GM21447 (cell line): ENCODE measurements around the gene NR1D1.
"Not testable (repeated sequence)": the region's sequence is repeated elsewhere in the genome, so short reads cannot be mapped to it uniquely, and the experiment has no call there.

ENCODE experiments used
- ATAC-seq: cut with Tn5 transposase; IDR thresholded peaks from one replicate; pipeline ENCODE4 v1.9.1; 2021; ENCODE audit not compliant: unreplicated experiment

NR1D1 gene

DNA sequence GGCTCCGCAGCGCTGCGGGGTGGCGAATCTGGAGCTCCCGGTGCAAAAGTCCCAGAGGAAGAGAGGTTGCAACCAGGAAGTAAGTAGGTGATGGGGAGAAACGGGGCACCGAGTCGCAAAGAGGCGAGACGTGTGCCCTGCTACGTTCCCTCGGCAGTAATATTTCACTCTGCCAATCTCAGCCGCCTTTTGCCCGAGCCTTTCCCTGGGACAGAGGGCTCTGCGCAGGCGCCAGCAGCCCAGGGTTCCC, at the start of gene NR1D1:
Gene NR1D1 (minus strand): TSS at position 171 of the 250 bp plus-strand sequence. CDS start 495 bp downstream, outside the sequence.
- ATAC-seq = no peak

DNA sequence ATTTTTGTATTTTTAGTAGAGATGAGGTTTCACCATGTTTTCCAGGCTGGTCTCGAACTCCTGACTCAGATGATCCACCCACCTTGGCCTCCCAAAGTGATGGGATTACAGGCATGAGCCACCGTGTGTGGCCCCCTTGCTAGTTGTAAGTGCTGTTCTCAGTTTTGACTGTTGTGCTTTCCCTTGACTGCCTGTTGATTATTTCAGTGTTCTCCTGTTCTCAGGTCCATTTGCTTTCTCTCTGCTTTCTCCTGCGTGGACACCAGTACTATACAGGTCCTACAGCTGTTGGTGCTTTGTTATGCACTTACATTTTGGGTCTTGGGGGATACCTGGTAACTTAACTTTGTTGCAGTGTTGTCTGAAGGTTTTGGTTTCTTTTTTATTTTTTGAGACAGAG, 48.1 kb upstream of the NR1D1 start:
- no peak for ATAC-seq

DNA sequence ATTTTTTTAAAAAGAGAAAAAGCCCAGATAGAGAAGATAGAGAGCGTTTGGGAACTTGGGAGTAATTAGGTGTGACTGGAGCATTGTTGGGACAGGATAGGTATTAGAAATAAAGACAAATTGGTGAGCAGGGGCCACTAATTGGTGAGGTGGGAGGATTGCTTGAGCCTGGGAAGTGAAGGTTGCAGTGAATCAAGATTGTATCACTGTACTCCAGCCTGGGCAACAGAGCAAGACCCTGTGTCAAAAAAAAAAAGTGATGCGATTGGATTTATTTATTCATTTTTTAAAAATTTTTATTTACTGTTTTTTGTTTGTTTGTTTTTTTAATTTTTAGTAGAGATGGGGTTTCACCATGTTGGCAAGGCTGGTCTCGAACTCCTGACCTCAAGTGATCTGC, 45.1 kb upstream of the NR1D1 start:
- no peak for ATAC-seq

DNA sequence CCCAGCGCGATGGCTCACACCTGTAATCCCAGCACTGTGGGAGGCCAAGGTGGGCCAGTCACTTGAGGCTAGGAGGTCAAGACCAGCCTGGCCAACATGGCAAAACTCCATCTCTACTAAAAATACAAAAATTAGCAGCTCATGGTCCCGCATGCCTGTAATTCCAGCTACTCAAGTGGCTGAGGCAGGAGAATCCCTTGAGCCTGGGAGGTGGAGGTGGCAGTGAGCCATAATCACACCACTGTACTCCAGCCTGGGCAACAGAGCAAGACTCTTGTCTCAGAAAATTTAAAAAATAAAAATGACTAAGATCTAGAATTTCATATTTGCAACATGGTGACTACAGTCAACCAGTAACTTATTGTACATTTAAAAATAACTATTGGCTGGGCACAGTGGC, 42.8 kb upstream of the NR1D1 start:
- not testable (repeated sequence) for ATAC-seq

DNA sequence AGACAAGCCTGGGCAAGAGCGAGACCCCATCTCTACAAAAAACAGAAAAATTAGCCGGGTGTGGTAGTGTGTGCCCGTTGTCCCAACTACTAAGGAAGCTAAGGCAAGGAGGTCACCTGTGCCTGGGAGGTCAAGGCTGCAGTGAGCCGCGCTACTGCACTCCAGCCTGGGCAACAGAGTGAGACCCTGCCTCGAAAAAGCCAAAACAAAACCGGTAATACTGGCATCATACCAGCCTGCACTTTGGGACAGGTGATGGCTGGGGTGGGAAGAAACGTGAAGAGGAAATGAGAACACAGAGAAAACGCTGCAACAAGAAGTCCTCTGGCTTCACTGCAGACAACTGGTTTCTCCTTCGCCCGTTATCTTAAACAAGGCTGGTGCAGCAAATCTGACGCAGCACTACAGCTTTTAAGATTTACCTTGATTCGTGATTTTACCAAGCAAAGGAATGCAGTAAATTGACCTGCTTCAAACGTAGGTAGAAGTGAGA, 39.2 kb upstream of the NR1D1 start:
- peak; percentile 19 for ATAC-seq

DNA sequence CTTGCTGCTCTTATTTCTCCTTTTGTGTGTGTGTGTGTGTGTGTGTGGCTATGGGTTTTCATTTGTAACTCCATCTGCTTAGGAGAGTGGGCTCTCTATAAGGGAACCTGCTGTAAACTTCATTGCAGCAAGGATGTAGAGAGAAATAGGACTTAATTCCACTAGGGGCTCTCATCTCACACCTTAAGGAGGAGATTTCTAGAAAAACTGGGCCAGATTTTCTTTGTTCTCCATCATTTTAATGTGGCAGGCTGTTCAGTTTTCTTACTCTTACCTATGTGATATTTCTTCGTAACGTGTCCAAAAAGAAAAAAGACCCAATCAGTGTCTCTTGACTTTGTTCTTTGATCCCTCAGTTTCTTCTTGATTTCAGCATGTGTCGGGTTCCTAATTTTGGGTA, 35.4 kb upstream of the NR1D1 start:
- no peak for ATAC-seq

DNA sequence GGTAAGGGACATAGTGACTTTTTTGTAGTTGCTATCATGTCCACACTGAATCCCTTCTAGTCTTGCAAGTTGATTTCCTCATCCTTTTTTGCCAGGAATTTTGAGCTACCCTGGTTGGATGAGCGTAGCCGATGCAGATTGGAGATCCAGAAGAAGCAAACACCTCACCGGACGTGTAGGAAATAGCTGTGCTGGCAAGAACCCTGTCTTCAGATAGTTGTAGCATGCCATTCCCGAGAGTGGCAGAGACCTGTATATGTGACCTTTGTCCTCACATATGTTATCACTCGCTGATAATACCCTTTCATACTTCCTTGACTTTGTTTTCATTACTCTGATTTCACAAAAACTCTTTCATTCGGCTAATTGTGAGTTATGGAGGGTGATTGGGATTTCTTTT, 33.8 kb upstream of the NR1D1 start:
- ATAC-seq = no peak

DNA sequence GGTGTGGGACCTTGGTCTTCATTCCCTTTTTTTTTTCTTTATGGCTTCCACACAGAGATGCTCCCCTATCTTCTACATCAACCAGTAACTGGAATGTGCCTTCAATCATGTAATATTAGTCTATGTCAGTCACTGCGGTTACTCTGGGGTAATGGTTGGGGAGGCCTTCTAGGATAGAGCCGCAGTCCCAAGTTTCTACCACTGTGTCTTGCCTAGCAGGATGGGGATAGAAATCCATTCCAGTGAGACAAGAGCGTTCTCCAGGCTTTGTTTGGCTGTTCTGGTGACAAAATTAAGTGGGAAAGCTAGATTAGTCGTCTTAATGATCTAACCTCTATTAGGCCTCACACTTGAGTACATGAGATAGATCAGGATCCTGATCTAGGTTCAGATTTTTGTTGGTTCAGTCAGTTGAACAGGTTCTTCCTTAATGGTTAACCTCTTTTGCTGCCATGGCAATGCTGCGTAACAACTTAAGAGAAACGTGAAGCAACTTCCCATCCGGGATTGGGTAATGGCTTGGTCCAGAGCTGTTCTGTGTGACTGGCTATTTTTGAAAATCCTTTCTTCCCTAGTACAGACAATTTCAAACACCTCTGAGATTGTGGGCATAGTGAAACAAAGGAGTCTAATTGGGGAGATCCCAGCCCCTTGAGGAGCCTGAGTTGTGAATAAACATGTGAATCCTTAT, 30.1 kb upstream of the NR1D1 start:
- no peak for ATAC-seq

DNA sequence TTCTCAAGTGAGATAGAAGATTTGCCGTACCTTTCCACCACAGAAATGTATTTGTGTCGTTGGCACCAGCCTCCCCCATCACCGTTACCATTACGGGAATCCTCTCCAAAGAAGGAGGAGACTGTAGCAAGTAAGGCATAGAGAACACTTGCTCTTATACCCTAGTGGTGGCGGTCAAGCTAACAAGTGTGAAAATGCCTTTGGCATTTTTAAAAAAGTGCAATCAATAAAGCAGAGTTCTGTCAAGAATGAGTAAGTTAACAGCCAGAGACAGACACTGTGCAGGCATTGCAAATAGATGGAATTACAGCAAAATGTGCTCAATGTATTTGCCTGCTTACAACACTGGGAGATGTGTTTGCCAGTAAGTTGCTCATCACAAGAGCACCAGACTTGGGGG, 29.1 kb upstream of the NR1D1 start:
- no peak for ATAC-seq

DNA sequence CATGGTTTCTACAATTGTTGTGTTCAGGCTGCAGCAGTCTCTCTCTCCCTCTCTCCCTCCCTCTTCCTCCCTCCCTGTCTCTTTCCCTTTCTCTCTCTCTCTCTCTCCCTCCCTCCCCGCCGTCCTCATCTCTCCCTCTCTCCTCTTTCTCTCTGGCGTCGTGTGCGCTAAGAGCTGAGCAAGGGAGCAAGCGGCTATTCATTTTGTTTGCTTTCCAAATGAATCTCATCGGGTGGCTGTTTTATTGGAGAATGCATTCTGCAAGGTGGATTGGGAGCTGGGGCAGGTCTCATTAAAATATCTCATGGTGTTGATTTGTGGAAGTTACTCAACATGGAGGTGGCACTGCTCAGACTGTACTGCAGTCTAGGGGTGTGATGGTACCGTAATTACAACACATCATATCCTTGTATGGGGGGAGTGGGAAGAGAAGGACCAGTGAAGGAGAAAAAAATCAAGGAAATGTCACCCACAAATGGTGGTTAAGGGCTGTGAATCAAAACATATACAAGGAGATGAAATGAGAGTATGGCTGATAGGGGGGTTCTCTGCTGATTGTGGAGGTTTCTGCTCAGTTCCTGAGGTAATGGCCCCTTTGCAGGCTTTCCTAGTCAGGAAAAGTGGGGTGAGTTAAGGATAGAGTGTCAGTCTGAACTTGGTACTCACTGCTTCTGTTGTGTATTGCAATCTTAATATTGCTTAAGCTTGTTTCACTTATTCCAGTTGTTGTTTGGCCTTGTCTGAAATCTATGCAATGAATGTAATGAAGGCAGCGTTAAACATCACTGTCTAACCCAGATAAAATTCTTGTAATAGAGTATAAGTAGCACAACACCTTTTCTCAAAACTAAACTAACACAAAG, 24.1 kb upstream of the NR1D1 start:
- ATAC-seq = no peak

DNA sequence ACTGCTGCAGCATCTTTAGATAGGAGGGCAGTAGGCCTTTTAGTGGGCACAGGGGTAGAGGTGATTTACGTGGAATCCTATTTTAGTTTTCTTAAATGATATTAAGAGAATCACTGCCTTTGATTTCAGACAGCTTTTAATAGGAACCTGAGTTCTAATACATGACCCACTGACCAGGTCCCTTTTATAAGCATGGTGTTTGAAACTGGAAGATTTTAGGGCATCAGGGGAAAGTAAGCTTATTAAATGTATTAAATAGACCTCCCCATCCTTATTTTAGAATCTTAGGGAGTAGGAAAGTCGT, 23.4 kb upstream of the NR1D1 start:
- ATAC-seq = no peak

DNA sequence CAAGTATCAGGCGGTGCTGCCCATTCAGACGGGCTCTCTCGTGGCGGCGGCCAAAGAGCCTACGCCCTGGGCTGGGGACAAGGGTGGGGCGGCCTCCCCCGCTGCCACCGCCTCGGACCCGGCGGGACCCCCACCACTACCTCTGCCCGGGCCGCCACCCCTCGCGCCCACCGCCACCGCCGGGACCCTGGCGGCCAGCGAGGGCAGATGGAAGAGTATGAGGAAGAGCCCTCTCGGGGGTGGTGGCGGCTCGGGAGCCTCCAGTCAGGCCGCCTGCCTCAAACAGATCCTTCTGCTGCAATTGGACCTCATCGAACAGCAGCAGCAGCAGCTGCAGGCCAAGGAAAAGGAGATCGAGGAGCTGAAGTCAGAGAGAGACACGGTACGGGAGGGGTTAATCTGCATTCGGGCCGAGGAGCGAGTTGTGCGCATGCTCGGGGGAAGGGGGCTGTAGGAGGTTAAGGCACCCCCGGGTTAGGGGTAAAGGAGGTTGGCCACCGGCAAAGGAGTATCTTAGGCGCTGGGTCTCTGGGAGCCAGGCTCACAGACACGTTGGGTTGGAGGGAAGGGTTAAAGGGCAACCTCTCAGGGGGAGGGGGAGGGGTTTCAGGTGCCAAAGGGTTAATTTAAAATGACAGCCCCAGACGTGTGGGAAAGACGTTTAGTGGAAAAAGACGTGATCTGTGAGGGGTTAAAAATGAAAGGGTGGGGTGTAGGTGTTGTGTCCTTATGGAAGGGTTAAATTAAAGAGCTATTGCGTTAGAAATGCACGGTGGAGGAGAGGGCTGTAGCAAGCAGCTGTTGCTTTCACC, 22.8 kb upstream of the NR1D1 start:
- ATAC-seq = no peak

DNA sequence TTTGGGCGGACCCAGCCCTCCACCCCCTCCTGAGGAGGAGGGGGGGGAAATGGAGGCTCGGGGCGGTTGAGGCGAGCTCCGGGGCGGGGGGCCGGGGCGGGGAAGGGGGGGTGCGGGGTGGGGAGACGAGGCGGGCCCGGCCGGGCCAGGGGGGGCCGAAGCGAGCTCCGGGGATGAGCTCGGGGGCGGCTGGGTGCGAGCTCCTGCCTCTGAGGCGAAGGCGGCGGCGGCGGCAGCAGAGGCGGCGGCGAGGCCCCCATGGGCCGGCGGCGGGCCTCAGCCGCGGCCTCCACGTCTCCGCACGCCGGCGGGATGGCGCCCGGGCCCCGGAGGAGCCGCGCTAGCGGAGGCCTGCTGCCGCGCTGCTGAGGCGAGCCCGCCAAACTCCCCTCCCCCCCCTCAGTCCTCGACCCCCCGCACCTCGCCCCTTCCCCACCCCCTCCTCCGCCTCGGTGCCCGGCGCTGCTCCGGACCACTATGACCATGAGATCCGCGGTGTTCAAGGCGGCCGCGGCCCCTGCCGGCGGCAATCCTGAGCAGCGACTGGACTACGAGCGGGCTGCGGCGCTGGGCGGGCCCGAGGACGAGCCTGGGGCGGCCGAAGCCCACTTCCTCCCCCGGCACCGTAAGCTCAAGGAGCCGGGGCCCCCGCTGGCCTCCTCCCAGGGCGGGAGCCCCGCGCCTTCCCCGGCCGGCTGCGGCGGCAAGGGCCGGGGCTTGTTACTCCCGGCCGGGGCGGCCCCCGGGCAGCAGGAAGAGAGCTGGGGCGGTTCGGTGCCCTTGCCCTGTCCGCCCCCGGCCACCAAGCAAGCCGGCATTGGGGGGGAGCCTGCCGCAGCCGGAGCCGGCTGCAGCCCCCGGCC, 22.0 kb upstream of the NR1D1 start:
- no peak for ATAC-seq

DNA sequence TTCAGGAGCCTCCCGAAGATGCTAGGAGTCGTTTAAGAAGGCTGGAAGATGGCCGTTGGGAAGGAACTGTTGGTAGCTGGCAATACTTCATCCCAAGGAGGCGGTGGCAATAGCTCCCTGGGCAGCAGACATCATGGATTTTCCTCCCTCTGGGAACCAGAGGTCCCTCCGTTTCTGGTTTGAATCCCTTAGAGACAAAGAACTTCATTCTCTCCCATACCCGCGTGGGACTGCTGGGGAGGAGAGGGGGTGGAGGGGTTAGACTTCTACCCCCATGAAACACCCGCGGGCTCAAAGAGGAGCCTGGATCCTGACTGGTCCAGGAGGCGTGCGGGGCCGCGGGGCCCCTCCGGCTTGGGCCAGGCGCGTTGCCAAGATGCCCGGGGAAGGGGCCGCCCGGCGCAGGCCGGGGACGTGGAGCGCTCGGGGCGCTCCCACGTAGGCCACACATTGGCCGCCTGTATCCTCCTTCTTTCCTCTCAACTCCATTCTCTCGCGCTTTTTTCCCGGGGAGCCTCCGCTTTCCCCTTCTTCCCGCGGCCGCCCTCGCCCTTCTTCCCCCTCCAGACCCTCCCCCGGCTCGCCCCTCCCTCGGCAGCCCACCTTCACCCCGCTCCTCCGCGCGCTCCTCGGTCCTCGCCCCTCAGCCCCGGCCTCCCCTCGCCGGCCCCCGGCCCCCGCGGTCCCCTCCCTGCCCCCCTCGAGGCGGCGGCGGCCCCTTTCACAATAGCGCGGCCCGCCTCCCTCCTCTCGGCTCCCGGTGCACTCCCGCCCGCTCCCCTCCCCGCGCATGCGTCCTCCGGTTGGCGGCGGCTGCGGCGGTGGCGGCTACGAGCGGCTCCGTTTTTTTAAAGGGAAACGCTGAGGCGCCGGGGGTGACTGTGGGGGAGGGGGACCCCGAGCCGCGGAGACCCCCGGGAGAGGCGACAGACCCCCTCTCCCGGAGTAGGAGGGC, 21.1 kb upstream of the NR1D1 start, which contains the start of gene MSL1:
Gene MSL1 (plus strand): TSS at position 791 of the 955 bp plus-strand sequence. CDS start 642 bp downstream, outside the sequence.
- no peak for ATAC-seq

DNA sequence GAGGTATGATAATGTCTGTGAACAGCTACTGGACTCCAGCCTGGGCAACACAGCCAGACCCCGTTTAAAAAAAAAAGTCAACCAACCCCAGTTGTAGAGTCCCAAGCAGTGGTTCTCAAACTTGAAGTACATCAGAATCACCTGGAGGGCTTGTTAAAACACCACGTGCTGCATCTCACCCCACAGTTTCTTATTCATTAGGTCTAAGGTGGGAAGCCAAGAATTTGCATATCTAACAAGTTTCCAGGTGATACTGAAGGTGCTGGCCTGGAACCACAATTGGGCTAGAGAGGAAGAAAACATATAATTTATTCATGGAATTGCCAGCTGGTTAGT, 14.7 kb upstream of the NR1D1 start:
- no peak for ATAC-seq

DNA sequence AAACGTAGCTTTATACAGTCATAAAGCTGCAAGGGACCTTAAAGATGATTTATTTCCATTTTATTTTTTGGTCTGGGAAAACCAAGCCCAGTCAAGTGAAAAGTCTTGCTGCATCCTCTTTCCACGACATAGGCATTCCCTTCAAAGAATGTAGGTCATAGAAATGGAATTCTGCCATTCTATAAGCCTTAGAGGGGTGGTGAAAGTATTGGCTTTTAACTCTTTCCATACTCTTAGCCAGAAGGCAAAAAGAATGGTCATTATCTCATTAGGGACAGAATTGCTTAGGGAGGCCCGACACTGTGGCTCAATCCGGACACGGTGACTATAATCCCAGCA, 13.5 kb upstream of the NR1D1 start:
- no peak for ATAC-seq

DNA sequence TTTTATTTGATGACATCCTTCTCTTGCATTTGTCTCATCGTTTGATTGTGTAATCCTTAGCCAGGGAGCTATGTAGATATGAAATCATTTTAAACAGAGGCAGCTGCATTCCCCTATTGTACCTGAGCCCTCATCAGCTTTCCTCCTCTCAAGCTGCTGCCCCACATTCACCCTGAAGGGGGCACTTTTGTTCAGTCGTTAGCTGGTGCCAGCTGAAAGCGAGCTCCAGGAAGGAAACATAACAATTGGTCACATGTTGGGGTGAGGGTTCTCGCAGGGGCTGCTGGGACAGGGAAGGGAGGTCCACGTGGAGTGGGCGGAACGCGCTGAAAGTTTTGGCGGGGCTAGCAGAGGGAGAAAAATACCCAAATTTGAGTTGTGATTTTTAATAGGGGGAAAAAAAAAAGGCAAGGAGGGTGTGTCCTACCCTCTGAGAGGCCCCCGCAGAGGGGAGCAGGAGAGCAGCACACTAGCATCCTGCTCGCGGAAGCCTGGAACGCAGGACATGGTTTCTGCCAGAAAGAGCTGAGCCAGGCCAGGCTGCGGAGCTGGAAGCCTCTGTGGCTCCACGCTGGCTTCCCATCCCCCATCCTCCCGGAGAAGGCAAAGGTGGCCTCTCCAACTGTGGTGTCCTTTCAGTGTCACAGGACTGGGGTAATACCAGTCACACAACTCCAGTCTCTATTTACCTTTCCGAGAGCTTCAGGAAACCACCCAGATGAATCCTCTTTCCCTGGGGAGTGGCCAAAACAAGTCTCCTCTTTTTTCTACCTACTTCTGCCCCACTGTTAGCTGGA, 12.9 kb upstream of the NR1D1 start:
- peak; percentile 71 for ATAC-seq

DNA sequence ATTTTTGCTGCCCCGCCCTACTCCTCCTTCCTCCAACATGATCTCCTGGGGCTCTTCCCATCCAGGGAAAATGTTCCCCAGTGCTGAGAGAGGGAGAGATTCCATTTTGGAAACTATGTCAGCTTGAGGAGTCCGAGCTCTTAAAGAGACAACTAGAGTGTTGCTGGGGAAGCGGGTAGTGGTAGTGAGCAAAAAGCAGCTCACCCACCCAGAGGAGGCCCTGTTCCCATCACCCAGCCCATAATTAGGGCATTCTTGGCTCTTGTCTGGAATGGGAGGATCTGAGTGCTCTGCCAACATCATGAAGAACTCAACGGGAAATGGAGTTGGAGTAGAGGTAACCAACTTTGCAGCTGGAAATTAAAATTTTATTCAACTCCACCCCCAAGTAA, 12.3 kb upstream of the NR1D1 start:
- no peak for ATAC-seq

DNA sequence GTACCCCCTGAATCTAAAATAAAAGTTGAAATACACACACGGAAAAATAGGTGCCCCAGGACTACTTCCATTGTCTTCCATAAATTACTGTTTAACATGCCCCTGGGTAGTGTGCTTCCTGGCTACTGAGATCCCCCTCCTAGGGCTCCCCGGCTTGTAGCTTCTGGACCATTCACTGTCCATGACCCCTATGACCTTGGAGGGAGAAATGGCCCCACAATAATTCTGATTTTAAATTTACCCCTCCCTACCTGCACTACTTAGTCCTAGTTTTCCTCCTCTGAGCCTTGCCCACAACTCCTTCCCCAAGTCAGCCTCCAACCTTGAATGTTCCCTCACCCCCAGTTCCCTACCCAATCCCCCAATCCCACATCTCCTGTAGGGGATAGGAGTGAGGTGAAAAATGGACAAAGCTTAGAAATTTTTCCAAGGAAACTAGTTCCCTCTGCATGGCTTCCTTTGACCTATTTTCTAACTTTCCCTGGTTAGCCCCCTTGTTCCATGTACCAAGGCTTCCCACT, 11.9 kb upstream of the NR1D1 start:
- no peak for ATAC-seq
